Bladder microvascular endothelial cell (primary cell): ENCODE data around the gene KBTBD12. TPM values are rescaled to one million over a fixed set of nuclear protein-coding genes. Genes with fewer than 3 reads are reported as not detected.

Source experiments
- total RNA-seq: library from RNA; depleted of rRNA; stranded (reverse); fragments of >200 nt; gene quantifications from 2 replicates; pipeline ENCODE4 v1.2.3, GENCODE V29; 2014

The KBTBD12 gene
- not detected in 2 replicates for total RNA-seq

GRCh38 chr3:127915115-127915936 lies at the start of gene KBTBD12:
KBTBD12 (plus strand) TSS chr3:127915232; CDS start chr3:127923062, 7,830 bp downstream.

Other genes starting within 250 kb of the KBTBD12 start
- 9.3 and 11.8 TPM in 2 replicates for gene ABTB1, start 242.3 kb upstream of the KBTBD12 start, total RNA-seq
- gene MGLL, start 92.7 kb upstream of the KBTBD12 start, total RNA-seq: 39.5 and 77.6 TPM in 2 replicates
- gene SEC61A1, start 137.2 kb downstream of the KBTBD12 start, total RNA-seq: 141 and 261 TPM in 2 replicates
- gene RUVBL1, start 208.6 kb downstream of the KBTBD12 start, total RNA-seq: 60.7 and 71.1 TPM in 2 replicates
- 2.3 and 3.3 TPM in 2 replicates for gene EEFSEC, start 238.2 kb downstream of the KBTBD12 start, total RNA-seq